ENCODE measurements around the gene PEX5L. TPM values are rescaled to one million over a fixed set of nuclear protein-coding genes. Genes with fewer than 3 reads are reported as not detected.

The PEX5L gene
- total RNA-seq, 2 donors from 2014 or later, result 0.07 to 0.90 TPM

DNA sequence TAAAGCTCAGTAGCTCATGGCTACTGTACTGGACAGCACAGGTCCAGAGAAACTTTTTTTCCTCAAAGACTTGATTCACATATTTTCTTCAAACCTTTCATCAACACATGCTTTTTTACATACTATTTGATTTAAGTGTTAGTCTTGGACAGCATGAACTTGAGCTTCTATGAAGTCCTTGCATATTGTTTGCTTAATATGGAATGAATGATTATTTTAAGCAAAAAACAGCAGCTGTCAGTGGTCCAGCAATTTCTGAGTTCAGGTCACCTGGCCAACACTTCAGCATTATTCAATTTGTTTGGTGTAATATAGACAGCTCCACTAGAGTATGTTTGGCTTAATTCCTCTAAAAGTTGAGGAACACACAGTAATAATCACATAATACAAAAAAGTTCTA, 141.4 kb downstream of the PEX5L start:
- no peaks in the 10 kb centered on the region for H3K4me1 ChIP-seq
- TF ChIP-seq, protein P1, sequence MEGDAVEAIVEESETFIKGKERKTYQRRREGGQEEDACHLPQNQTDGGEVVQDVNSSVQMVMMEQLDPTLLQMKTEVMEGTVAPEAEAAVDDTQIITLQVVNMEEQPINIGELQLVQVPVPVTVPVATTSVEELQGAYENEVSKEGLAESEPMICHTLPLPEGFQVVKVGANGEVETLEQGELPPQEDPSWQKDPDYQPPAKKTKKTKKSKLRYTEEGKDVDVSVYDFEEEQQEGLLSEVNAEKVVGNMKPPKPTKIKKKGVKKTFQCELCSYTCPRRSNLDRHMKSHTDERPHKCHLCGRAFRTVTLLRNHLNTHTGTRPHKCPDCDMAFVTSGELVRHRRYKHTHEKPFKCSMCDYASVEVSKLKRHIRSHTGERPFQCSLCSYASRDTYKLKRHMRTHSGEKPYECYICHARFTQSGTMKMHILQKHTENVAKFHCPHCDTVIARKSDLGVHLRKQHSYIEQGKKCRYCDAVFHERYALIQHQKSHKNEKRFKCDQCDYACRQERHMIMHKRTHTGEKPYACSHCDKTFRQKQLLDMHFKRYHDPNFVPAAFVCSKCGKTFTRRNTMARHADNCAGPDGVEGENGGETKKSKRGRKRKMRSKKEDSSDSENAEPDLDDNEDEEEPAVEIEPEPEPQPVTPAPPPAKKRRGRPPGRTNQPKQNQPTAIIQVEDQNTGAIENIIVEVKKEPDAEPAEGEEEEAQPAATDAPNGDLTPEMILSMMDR (IDR thresholded peaks at IDR 0.05), result no peak
- no peak for DNase-seq (ENCODE audit: low spot score)

DNA sequence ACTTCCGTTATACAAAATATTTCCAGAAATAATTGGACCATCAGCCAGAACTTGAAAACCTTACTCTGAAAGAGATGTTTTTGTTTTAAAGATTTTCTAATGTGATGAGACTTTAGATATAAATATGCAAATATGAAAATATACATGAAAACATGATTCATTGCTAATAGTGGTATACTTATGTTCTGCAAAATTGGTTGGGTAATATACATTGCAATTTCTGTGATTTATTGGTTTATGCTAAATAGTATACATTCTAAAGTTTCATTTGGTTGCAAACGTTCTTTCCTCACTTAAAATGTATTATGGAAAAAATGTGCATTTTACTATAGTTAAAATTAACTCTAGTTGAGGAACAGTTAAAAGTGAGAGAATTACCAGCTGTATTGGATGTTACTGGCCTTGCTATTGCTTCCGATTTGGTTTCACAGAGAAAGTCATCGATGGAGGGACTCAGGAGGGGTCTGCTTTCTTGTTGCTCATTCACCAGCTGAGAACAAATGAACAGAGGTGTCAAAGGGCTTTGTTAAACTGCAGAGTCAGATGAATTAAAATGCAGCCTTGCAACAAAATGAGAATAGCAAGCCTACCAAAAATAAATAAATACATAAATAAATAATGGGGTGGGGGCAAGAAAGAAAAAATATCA, 149.3 kb downstream of the PEX5L start:
- Histone ChIP-seq H3K27ac (no peak overlapping the region), H3K9me3 (no peaks in the 10 kb centered on the region), H3K27me3 (no peaks in the 10 kb centered on the region), H3K4me1 (no peaks in the 10 kb centered on the region), H3K36me3 (no peaks in the 10 kb centered on the region), H3K4me3 (no peak overlapping the region)
- no peak for DNase-seq (ENCODE audit: low spot score)
- TF ChIP-seq, protein P1 (IDR thresholded peaks at IDR 0.05), result no peak

More for the DNA sequence above, 141.4 kb downstream of the PEX5L start:
- Histone ChIP-seq H3K27me3 (no peaks in the 10 kb centered on the region), H3K27ac (no peak overlapping the region), H3K36me3 (no peaks in the 10 kb centered on the region), H3K4me3 (no peak overlapping the region), H3K9me3 (no peaks in the 10 kb centered on the region)

DNA sequence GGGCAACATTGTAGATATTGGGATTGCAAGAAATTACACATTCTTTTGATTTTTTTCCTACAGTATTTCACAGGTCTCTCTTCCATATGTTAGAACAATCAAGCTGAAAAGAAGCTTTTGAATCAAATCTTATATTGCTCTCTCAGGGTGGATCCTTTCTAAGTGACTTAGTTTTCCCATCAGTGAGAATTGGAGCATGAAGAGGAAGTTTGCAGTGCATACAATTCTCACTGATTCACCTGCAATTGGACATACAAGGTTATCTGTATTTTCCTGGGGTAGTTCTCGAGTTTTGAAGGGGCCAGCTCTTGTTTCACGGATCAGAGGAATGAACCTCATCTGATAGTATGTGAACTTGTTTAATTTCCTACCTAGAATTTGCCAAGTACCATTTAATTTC, 150.8 kb downstream of the PEX5L start:
- no peak overlapping the region for H3K4me3 ChIP-seq
- no peaks in the 10 kb centered on the region for H3K9me3 ChIP-seq
- no peaks in the 10 kb centered on the region for H3K36me3 ChIP-seq
- DNase-seq (ENCODE audit: low spot score), result no peak
- TF ChIP-seq, protein P1 (IDR thresholded peaks at IDR 0.05), result no peak
- no peaks in the 10 kb centered on the region for H3K27me3 ChIP-seq
- H3K4me1 ChIP-seq, result no peaks in the 10 kb centered on the region
- H3K27ac ChIP-seq, result no peak overlapping the region

DNA sequence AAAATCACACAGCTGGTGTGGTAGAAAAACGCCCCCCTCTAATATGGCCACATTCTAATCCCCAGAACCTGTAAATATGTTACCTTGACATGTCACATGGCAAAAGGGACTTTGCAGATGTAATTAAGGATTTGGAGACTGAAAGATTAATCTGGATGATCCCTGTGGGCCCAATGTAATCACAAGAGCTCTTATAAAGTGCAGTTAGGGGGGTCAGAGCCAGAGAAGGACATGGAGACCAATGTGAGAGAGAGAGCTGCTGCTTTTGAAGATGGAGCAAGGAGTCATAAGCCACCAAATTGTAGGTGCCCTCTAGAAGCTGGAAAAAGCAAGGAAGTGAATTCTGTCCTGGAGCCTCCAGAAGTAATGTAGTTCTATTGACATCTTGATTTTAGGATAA, 152.6 kb downstream of the PEX5L start:
- Histone ChIP-seq H3K27ac (no peak overlapping the region), H3K27me3 (no peaks in the 10 kb centered on the region), H3K4me1 (no peaks in the 10 kb centered on the region), H3K36me3 (no peaks in the 10 kb centered on the region), H3K4me3 (no peak overlapping the region), H3K9me3 (no peaks in the 10 kb centered on the region)
- no peak for DNase-seq (ENCODE audit: low spot score)
- TF ChIP-seq, protein P1 (IDR thresholded peaks at IDR 0.05), result no peak

DNA sequence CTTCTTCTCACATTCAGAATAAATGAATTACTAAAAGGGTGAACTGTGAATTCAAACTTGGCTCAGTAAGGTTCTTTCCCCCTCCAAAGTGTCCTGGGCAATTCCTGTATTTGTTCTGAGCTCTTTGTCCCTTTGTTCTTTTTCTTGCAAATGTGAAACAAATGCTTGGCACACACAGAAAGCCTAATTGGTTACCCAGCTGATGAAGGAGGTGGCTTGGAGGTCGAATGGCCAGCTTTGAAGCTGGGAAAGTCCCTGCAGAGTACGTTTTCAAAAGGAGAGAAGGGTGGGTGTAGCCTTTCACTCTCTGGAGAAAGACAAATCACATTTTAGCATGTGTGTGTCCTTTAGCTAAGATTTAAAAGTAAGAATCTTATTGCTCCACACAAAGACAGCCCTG, 154.4 kb downstream of the PEX5L start:
- H3K27me3 ChIP-seq, result no peaks in the 10 kb centered on the region
- no peak overlapping the region for H3K4me3 ChIP-seq
- DNase-seq (ENCODE audit: low spot score), result no peak
- no peaks in the 10 kb centered on the region for H3K4me1 ChIP-seq
- H3K36me3 ChIP-seq, result no peaks in the 10 kb centered on the region
- TF ChIP-seq, protein P1 (IDR thresholded peaks at IDR 0.05), result no peak
- H3K27ac ChIP-seq, result no peak overlapping the region
- H3K9me3 ChIP-seq, result no peaks in the 10 kb centered on the region

DNA sequence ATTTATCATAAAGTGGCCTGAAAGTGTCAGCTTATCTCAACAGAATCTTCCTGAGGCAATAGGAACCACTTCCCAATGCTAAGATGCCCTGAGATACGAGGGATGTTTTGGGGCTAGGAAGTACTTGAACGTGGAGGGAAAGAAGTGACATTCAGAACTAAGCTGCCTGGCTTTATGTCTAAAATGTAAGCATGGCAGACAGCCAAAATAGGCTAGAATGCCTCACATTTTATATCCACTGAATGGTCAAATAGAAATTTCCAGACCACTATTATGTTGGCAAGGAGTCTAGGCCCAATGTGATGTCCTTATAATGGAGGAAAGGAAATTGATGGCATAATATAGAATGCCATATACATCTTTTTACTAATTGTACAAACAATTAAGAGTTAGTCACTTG, 154.9 kb downstream of the PEX5L start:
- TF ChIP-seq, protein P1 (IDR thresholded peaks at IDR 0.05), result no peak
- Histone ChIP-seq H3K27ac (no peak overlapping the region), H3K27me3 (no peaks in the 10 kb centered on the region), H3K9me3 (no peaks in the 10 kb centered on the region), H3K36me3 (no peaks in the 10 kb centered on the region), H3K4me3 (no peak overlapping the region), H3K4me1 (no peaks in the 10 kb centered on the region)
- no peak for DNase-seq (ENCODE audit: low spot score)
